Astrocyte of the cerebellum (primary cell): Measurements from ENCODE around the gene NUB1.

Source experiments
- DNase-seq: peaks from one replicate; pipeline ENCODE4 v3.0.0-alpha.2; 2011; ENCODE audit warnings: low read depth
- H3K4me3 ChIP-seq: 2 replicates; pipeline ENCODE4 v1.5.1; 2011; ENCODE audit warnings: mild to moderate bottlenecking, low read depth, low read length, moderate library complexity
- CTCF ChIP-seq: IDR thresholded peaks from 2 replicates; pipeline ENCODE4 v1.5.1; 2012; ENCODE audit warnings: low read length, low read depth, moderate library complexity, mild to moderate bottlenecking; ENCODE audit errors: missing control alignments
- in situ Hi-C: cut with HindIII; loops from 2 replicates; pipeline ENCODE4 v1.10.0; 2017; ENCODE audit warnings: low sequenced_read_pairs

NUB1 gene

GRCh38 chr7:151342811-151343210, 1.2 kb downstream of the NUB1 start:
- TF ChIP-seq CTCF, result no peak
- in situ Hi-C loops, result no loop called here
- peak overlapping the region; percentile 54 for H3K4me3 ChIP-seq
- no peak for DNase-seq

- TF ChIP-seq CTCF, result no peak
- no peak overlapping the region for H3K4me3 ChIP-seq
- in situ Hi-C loops, result no loop called here
- DNase-seq, result no peak
Observed at GRCh38 chr7:151343516-151343915, 1.9 kb downstream of the NUB1 start.

GRCh38 chr7:151345576-151346469, 4.2 kb downstream of the NUB1 start:
- no peak for TF ChIP-seq CTCF
- DNase-seq, result no peak
- in situ Hi-C loops, result no loop called here

GRCh38 chr7:151346470-151346769, 4.8 kb downstream of the NUB1 start:
- in situ Hi-C loops, result no loop called here
- TF ChIP-seq CTCF, result no peak
- no peak overlapping the region for H3K4me3 ChIP-seq
- DNase-seq, result no peak

More at GRCh38 chr7:151345576-151346469, 4.2 kb downstream of the NUB1 start:
- H3K4me3 ChIP-seq, result no peak overlapping the region

- in situ Hi-C loops, result no loop called here
- DNase-seq, result no peak
- no peak for TF ChIP-seq CTCF
- no peak overlapping the region for H3K4me3 ChIP-seq
Observed at GRCh38 chr7:151347200-151347599, 5.6 kb downstream of the NUB1 start.

GRCh38 chr7:151348970-151349369, 7.4 kb downstream of the NUB1 start:
- in situ Hi-C loops, result no loop called here
- no peak for DNase-seq
- no peak for TF ChIP-seq CTCF
- no peak overlapping the region for H3K4me3 ChIP-seq
